MCF 10A (cell line): Measurements from ENCODE around the gene HSPB6. TPM values are rescaled to one million over a fixed set of nuclear protein-coding genes. Genes with fewer than 3 reads are reported as not detected.
"Not testable (repeated sequence)": the region's sequence is repeated elsewhere in the genome, so short reads cannot be mapped to it uniquely, and the experiment has no call there.

Source experiments
- BruUV-seq: library from RNA; stranded (reverse); fragments of 400-500 nt; replicated peaks from 2 replicates; lab custom pipeline; 2021; lab: Mats Ljungman, UMichigan
- CTCF ChIA-PET: fragments of 300-600 bp; sonication (Branson Sonifier 250); formaldehyde crosslinking; extraction: SDS; loops from one replicate; lab custom pipeline; 2021; ENCODE audit warnings: antibody characterized with exemption, inconsistent platforms; lab: Yijun Ruan, JAX
- POLR2A ChIA-PET: fragments of 300-600, 350-650 bp; sonication (Branson Sonifier 250); formaldehyde crosslinking; extraction: SDS; loops from one replicate; lab custom pipeline; 2020; ENCODE audit warnings: antibody characterized with exemption, inconsistent platforms; lab: Yijun Ruan, JAX
- DNase-seq: peaks from one replicate; pipeline ENCODE4 v3.0.0-alpha.2; 2018; ENCODE audit not compliant: unreplicated experiment
- H3K27ac Mint-ChIP-seq: one replicate; pipeline ENCODE4 v1.8.0; 2022; ENCODE audit warnings: mild to moderate bottlenecking, low read depth, mixed read lengths; ENCODE audit not compliant: unreplicated experiment
- H3K27me3 Mint-ChIP-seq: one replicate; pipeline ENCODE4 v1.8.0; 2022; ENCODE audit warnings: mixed read lengths; ENCODE audit not compliant: insufficient read depth, unreplicated experiment
- H3K36me3 Mint-ChIP-seq: one replicate; pipeline ENCODE4 v1.8.0; 2022; ENCODE audit warnings: mild to moderate bottlenecking, moderate library complexity, mixed read lengths; ENCODE audit not compliant: insufficient read depth, unreplicated experiment
- H3K4me1 Mint-ChIP-seq: one replicate; pipeline ENCODE4 v1.8.0; 2022; ENCODE audit warnings: mixed read lengths; ENCODE audit not compliant: insufficient read depth, unreplicated experiment
- H3K4me3 Mint-ChIP-seq: one replicate; pipeline ENCODE4 v1.8.0; 2022; ENCODE audit warnings: mild to moderate bottlenecking, moderate library complexity, mixed read lengths; ENCODE audit not compliant: unreplicated experiment
- H3K9me3 Mint-ChIP-seq: one replicate; pipeline ENCODE4 v1.8.0; 2022; ENCODE audit warnings: mixed read lengths; ENCODE audit not compliant: unreplicated experiment
- CTCF ChIP-seq: fragments of 200-600 bp; IDR thresholded peaks from one replicate; pipeline ENCODE4 v1.8.0; 2022; ENCODE audit warnings: antibody characterized with exemption, mild to moderate bottlenecking; ENCODE audit not compliant: unreplicated experiment
- intact Hi-C: fragments of 100-400 bp; cut with micrococcal nuclease; formaldehyde crosslinking; loops from 2 replicates; pipeline ENCODE4 v1.14.1; 2022
- total RNA-seq: library from RNA; stranded (reverse); gene quantifications from 2 replicates; pipeline ENCODE4 v1.2.3, GENCODE V29; 2022

The HSPB6 gene
- total RNA-seq, 1 experiment from 2014 or later = 0.21 TPM

- no peaks in the 10 kb centered on the region for H3K27me3 Mint-ChIP-seq
- no peaks in the 10 kb centered on the region for H3K4me1 Mint-ChIP-seq
- peaks cover 85% of the 10 kb centered on the region for H3K36me3 Mint-ChIP-seq
- TF ChIP-seq CTCF = no peak
- BruUV-seq = no TSS peak
- DNase-seq = no peak
- POLR2A ChIA-PET = interaction anchor here (1.1 to 1.2 kb wide), 2 partner anchors 13 to 18 kb away, joined by 4 to 5 read pairs; partner anchors contain the start of genes PSENEN and U2AF1L4
- CTCF ChIA-PET = interaction anchor here (0.6 to 0.7 kb wide), 2 partner anchors 178 to 180 kb away, joined by 3 read pairs; no protein-coding TSS in a partner anchor
- H3K4me3 Mint-ChIP-seq = no peak overlapping the region
- no peak overlapping the region for H3K27ac Mint-ChIP-seq
- no peaks in the 10 kb centered on the region for H3K9me3 Mint-ChIP-seq
- intact Hi-C loops = no loop called here
Observed at GRCh38 chr19:35727053-35727955, 29.5 kb downstream of the HSPB6 start.

- Mint-ChIP-seq H3K36me3 (peaks cover 93% of the 10 kb centered on the region), H3K4me1 (peaks cover under 1% of the 10 kb centered on the region), H3K27ac (peak overlapping the region; percentile 53), H3K9me3 (no peaks in the 10 kb centered on the region), H3K4me3 (no peak overlapping the region), H3K27me3 (no peaks in the 10 kb centered on the region)
- BruUV-seq = no TSS peak
- TF ChIP-seq CTCF = no peak
- no peak for DNase-seq
- ChIA-PET POLR2A (no interaction called here), CTCF (no interaction called here)
- intact Hi-C loops = no loop called here
Observed at GRCh38 chr19:35725216-35725861, 31.5 kb downstream of the HSPB6 start.

DNA sequence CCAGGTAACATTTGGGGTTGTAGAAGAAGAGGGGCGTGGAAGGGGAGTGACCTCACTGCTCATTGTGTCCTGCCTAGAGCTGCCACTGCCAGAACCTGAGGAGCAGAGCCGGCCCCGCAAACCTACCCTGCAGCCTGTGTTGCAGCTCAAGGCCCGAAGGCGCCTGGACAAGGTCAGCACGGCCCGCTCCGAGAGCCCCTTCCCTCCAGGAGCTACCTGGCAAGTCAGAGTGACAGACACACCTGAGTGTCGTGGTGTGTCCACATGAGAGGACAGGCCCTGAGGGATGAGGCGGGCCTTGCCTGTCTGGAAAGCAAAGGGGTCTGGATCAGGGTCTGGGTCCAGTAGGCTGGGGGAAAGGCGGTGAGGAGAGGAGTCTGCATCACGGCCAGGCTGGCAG is 32.3 kb downstream of the HSPB6 start:
- Mint-ChIP-seq H3K4me1 (peaks cover 7% of the 10 kb centered on the region), H3K27me3 (no peaks in the 10 kb centered on the region), H3K4me3 (no peak overlapping the region), H3K27ac (no peak overlapping the region), H3K9me3 (no peaks in the 10 kb centered on the region), H3K36me3 (peaks cover 92% of the 10 kb centered on the region)
- no TSS peak for BruUV-seq
- intact Hi-C loops = no loop called here
- CTCF ChIA-PET = no interaction called here
- POLR2A ChIA-PET = no interaction called here
- DNase-seq = no peak
- TF ChIP-seq CTCF = no peak

DNA sequence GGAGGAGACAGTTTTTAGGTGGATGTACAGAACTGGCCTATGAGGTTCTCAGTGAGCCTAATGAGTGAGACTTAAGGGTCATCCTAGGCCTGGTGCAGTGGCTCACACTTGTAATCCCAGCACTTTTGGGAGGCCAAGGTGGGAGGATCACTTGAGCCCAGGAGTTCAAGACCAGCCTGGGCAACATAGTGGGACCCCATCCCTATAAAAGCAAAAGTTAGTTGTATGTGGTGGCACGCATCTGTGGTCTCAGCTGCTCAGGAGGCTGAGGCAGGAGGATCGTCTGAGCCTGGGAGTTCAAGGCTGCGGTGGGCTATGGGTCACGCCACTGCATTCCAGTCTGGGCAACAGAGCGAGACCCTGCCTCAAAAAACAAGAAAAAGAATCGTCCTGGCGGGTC is 32.7 kb downstream of the HSPB6 start:
- POLR2A ChIA-PET, BruUV-seq, H3K27me3 Mint-ChIP-seq, H3K9me3 Mint-ChIP-seq, intact Hi-C loops, H3K4me3 Mint-ChIP-seq, H3K27ac Mint-ChIP-seq, DNase-seq: not testable (repeated sequence)
- Mint-ChIP-seq H3K36me3 (peaks cover 88% of the 10 kb centered on the region), H3K4me1 (peaks cover 11% of the 10 kb centered on the region)
- CTCF ChIA-PET = interaction anchor here (0.6 to 0.8 kb wide), 2 partner anchors 176 to 207 kb away, joined by 4 read pairs; no protein-coding TSS in a partner anchor
